ENCODE data around the gene C19orf53.
A peak's percentile ranks its signal among the peaks of the same experiment; 100 is the strongest.

Gene C19orf53

GRCh38 chr19:13778398-13778797, 4.1 kb downstream of the C19orf53 start:
- TF ChIP-seq, protein P1, sequence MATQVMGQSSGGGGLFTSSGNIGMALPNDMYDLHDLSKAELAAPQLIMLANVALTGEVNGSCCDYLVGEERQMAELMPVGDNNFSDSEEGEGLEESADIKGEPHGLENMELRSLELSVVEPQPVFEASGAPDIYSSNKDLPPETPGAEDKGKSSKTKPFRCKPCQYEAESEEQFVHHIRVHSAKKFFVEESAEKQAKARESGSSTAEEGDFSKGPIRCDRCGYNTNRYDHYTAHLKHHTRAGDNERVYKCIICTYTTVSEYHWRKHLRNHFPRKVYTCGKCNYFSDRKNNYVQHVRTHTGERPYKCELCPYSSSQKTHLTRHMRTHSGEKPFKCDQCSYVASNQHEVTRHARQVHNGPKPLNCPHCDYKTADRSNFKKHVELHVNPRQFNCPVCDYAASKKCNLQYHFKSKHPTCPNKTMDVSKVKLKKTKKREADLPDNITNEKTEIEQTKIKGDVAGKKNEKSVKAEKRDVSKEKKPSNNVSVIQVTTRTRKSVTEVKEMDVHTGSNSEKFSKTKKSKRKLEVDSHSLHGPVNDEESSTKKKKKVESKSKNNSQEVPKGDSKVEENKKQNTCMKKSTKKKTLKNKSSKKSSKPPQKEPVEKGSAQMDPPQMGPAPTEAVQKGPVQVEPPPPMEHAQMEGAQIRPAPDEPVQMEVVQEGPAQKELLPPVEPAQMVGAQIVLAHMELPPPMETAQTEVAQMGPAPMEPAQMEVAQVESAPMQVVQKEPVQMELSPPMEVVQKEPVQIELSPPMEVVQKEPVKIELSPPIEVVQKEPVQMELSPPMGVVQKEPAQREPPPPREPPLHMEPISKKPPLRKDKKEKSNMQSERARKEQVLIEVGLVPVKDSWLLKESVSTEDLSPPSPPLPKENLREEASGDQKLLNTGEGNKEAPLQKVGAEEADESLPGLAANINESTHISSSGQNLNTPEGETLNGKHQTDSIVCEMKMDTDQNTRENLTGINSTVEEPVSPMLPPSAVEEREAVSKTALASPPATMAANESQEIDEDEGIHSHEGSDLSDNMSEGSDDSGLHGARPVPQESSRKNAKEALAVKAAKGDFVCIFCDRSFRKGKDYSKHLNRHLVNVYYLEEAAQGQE (IDR thresholded peaks at IDR 0.05; ENCODE audit: insufficient read depth in 1 of 2, low read depth in 2 of 2, low read length in 2 of 2), result no peak
- TF ChIP-seq TAF1 (IDR thresholded peaks at IDR 0.05; ENCODE audit: borderline replicate concordance, insufficient read depth, low read length) (no peak), FOXP2 (optimal IDR thresholded peaks at IDR 0.05; ENCODE audit: borderline replicate concordance, extremely low read depth, extremely low read length, insufficient read depth) (no peak), POLR2AphosphoS5 (IDR thresholded peaks at IDR 0.05; ENCODE audit: low read depth, low read length) (no peak), SIN3A (IDR thresholded peaks at IDR 0.05; ENCODE audit: borderline replicate concordance, insufficient read depth, low read length) (no peak)

- no peak for TF ChIP-seq SIN3A (IDR thresholded peaks at IDR 0.05; ENCODE audit: borderline replicate concordance, insufficient read depth, low read length)
- TF ChIP-seq POLR2AphosphoS5 (IDR thresholded peaks at IDR 0.05; ENCODE audit: low read depth, low read length), result no peak; the same call in 1 of the 2 replicates
- TF ChIP-seq TAF1 (IDR thresholded peaks at IDR 0.05; ENCODE audit: borderline replicate concordance, insufficient read depth, low read length), result no peak
- no peak for TF ChIP-seq FOXP2 (optimal IDR thresholded peaks at IDR 0.05; ENCODE audit: borderline replicate concordance, extremely low read depth, extremely low read length, insufficient read depth)
- TF ChIP-seq, protein P1 (IDR thresholded peaks at IDR 0.05; ENCODE audit: insufficient read depth in 1 of 2, low read depth in 2 of 2, low read length in 2 of 2), result no peak
Observed at GRCh38 chr19:13778847-13779246, 4.6 kb downstream of the C19orf53 start.

- TF ChIP-seq FOXP2 (optimal IDR thresholded peaks at IDR 0.05; ENCODE audit: borderline replicate concordance, extremely low read depth, extremely low read length, insufficient read depth) (no peak), SIN3A (IDR thresholded peaks at IDR 0.05; ENCODE audit: borderline replicate concordance, insufficient read depth, low read length) (no peak), POLR2AphosphoS5 (IDR thresholded peaks at IDR 0.05; ENCODE audit: low read depth, low read length) (peak; percentile 40; the same call in 1 of the 2 replicates), TAF1 (IDR thresholded peaks at IDR 0.05; ENCODE audit: borderline replicate concordance, insufficient read depth, low read length) (no peak)
- TF ChIP-seq, protein P1 (IDR thresholded peaks at IDR 0.05; ENCODE audit: insufficient read depth in 1 of 2, low read depth in 2 of 2, low read length in 2 of 2), result no peak
Observed at GRCh38 chr19:13781547-13781946, 7.3 kb downstream of the C19orf53 start.

DNA sequence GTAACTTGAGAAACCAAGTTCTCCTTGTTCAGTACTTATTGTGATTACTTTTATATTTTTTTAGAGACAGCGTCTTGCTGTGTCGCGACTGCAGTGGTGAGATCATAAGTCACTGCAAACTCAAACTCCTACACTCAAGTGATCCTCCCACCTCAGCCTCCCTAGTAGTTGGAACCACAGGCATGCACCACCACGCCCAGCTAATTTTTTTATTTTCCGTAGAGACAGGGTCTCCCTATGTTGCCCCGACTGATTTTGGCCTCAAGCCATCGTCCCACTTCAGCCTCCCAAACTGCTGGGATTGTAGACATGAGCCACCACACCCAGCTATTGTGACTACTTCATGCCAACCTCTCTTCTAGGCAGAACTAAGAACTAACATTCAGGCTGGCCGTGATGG, 8.3 kb downstream of the C19orf53 start:
- TF ChIP-seq SIN3A (IDR thresholded peaks at IDR 0.05; ENCODE audit: borderline replicate concordance, insufficient read depth, low read length) (no peak), POLR2AphosphoS5 (IDR thresholded peaks at IDR 0.05; ENCODE audit: low read depth, low read length) (no peak), TAF1 (IDR thresholded peaks at IDR 0.05; ENCODE audit: borderline replicate concordance, insufficient read depth, low read length) (no peak)
- TF ChIP-seq, protein P1 (IDR thresholded peaks at IDR 0.05; ENCODE audit: insufficient read depth in 1 of 2, low read depth in 2 of 2, low read length in 2 of 2), result no peak

Measured in PFSK-1 (cell line).